NCI-H748 (cell line): ENCODE measurements around the gene RAB36.
A peak's percentile ranks its signal among the peaks of the same experiment; 100 is the strongest.

Source experiments
- DNase-seq: peaks from one replicate; lab custom pipeline; 2025; ENCODE audit not compliant: unreplicated experiment; lab: John Stamatoyannopoulos, UW

The RAB36 gene

GRCh38 chr22:23108249-23109078 lies 36.8 kb upstream of the RAB36 start:
- DNase-seq = no peak

GRCh38 chr22:23109079-23109347 lies 36.3 kb upstream of the RAB36 start:
- no peak for DNase-seq

GRCh38 chr22:23109441-23109978 lies 35.8 kb upstream of the RAB36 start:
- DNase-seq = no peak

GRCh38 chr22:23110190-23110921 lies 34.9 kb upstream of the RAB36 start:
- DNase-seq = peak; percentile 88

GRCh38 chr22:23110922-23111527 lies 34.3 kb upstream of the RAB36 start:
- DNase-seq = peak; percentile 69

- DNase-seq = no peak
Measured at GRCh38 chr22:23112472-23113012, 32.7 kb upstream of the RAB36 start.

- DNase-seq = peak; percentile 40
Measured at GRCh38 chr22:23113067-23113846, 32.0 kb upstream of the RAB36 start.

GRCh38 chr22:23113847-23114720 lies 31.2 kb upstream of the RAB36 start:
- no peak for DNase-seq

- no peak for DNase-seq
Measured at GRCh38 chr22:23114721-23115020, 30.6 kb upstream of the RAB36 start.

- DNase-seq = no peak
Measured at GRCh38 chr22:23115369-23115768, 29.9 kb upstream of the RAB36 start.

- DNase-seq = no peak
Measured at GRCh38 chr22:23115825-23116494, 29.3 kb upstream of the RAB36 start.

- no peak for DNase-seq
Measured at GRCh38 chr22:23116506-23117263, 28.6 kb upstream of the RAB36 start.

- DNase-seq = no peak
Measured at GRCh38 chr22:23117275-23117674, 28.0 kb upstream of the RAB36 start.

GRCh38 chr22:23117891-23118646 lies 27.2 kb upstream of the RAB36 start:
- no peak for DNase-seq

- DNase-seq = no peak
Measured at GRCh38 chr22:23118647-23119493, 26.4 kb upstream of the RAB36 start.

GRCh38 chr22:23119494-23120414 lies 25.5 kb upstream of the RAB36 start:
- no peak for DNase-seq
